HepG2 (cell line): ENCODE data around the gene CCDC201. TPM values are rescaled to one million over a fixed set of nuclear protein-coding genes. Genes with fewer than 3 reads are reported as not detected.

Experiments
- ATRX ChIP-seq: sonication (generic); formaldehyde crosslinking; IDR thresholded peaks from 2 replicates; pipeline ENCODE4 v1.4.0; 2020; ENCODE audit warnings: missing genetic modification reagents, borderline replicate concordance
- MIXL1 ChIP-seq: IDR thresholded peaks from 2 replicates; pipeline ENCODE4 v1.6.1; 2016
- RERE ChIP-seq: IDR thresholded peaks from 2 replicates; pipeline ENCODE4 v1.6.1; 2016; ENCODE audit warnings: low read depth, missing genetic modification reagents, missing compliant biosample characterization
- polyA plus RNA-seq, 8 experiments: library from polyadenylated mRNA; depleted of rRNA in 3 of 8; stranded (reverse) in 7 of 8; unstranded in 1 of 8; fragments of >200 nt; fragmentation: Illumina TruSeq in 4 of 8; extraction: Trizol in 4 of 8; gene quantifications; 2 replicates each; pipeline versions ENCODE4 v1.2.1 to v1.2.3, GENCODE V29; 2011 to 2016; ENCODE audit warnings: low read depth in 4 of 8, missing spikeins in 1 of 8, mixed read lengths in 1 of 8; ENCODE audit not compliant: insufficient read depth in 1 of 8
- total RNA-seq, 5 experiments: library from RNA; depleted of rRNA; stranded (reverse); fragments of >200 nt; fragmentation: Illumina TruSeq; extraction: Trizol; gene quantifications; 2 replicates each; pipeline ENCODE4 v1.2.3, GENCODE V29; 2016; ENCODE audit warnings: low read depth in 1 of 5
- TF ChIP-seq, protein P1 (sequence below): sonication (generic); formaldehyde crosslinking; IDR thresholded peaks from 2 replicates; pipeline ENCODE4 v1.4.0; 2020; ENCODE audit warnings: missing genetic modification reagents, borderline replicate concordance

The CCDC201 gene
- total and polyA plus RNA-seq, 2 of the 13 experiments (the other 11 are each of a cell fraction or from before 2014, with no cell fraction given) = 0.92 TPM; not detected in 1

DNA sequence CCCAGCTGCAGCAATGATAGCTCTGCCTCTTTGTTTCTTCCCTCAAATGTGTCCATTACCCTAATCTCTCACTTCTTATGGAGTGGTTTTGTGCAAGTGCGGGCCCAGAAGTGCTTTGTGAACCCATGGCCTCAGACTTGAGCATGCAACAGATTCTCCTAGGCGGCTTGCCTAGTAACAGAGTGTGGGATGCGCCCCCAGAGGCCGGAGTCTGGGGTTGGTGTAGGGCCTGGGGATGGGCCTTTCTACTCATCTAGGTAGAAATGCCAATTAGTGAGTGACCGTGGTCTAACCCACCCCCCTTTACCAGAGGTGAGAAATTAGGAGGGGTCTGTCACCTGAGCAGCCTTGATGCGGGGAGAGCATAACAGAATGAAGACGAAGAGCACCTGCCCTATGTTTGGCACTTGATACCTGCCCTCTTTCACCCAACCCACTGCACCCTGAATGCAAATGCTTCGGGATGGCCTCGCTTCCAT, 8.4 kb upstream of the CCDC201 start (continued):
- no peak for TF ChIP-seq RERE (CRISPR knock-in tag)
- TF ChIP-seq MIXL1 (CRISPR knock-in tag) = no peak
- TF ChIP-seq ATRX (CRISPR knock-in tag) = no peak
- TF ChIP-seq, protein P1, sequence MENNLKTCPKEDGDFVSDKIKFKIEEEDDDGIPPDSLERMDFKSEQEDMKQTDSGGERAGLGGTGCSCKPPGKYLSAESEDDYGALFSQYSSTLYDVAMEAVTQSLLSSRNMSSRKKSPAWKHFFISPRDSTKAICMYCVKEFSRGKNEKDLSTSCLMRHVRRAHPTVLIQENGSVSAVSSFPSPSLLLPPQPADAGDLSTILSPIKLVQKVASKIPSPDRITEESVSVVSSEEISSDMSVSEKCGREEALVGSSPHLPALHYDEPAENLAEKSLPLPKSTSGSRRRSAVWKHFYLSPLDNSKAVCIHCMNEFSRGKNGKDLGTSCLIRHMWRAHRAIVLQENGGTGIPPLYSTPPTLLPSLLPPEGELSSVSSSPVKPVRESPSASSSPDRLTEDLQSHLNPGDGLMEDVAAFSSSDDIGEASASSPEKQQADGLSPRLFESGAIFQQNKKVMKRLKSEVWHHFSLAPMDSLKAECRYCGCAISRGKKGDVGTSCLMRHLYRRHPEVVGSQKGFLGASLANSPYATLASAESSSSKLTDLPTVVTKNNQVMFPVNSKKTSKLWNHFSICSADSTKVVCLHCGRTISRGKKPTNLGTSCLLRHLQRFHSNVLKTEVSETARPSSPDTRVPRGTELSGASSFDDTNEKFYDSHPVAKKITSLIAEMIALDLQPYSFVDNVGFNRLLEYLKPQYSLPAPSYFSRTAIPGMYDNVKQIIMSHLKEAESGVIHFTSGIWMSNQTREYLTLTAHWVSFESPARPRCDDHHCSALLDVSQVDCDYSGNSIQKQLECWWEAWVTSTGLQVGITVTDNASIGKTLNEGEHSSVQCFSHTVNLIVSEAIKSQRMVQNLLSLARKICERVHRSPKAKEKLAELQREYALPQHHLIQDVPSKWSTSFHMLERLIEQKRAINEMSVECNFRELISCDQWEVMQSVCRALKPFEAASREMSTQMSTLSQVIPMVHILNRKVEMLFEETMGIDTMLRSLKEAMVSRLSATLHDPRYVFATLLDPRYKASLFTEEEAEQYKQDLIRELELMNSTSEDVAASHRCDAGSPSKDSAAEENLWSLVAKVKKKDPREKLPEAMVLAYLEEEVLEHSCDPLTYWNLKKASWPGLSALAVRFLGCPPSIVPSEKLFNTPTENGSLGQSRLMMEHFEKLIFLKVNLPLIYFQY (CRISPR knock-in tag) = 0 out of 2 replicates have a peak, but pooled peaks have one; percentile 4
